Upper lobe of left lung (tissue), 4 donors: Measurements from ENCODE around the gene SAMD11.

ENCODE experiments used
- EP300 ChIP-seq, 4 donors: sonication (generic); formaldehyde crosslinking; IDR thresholded peaks; one replicate each; pipeline ENCODE4 v1.5.1; 2017; ENCODE audit warnings: antibody characterized with exemption in 4 of 4, control low read depth in 2 of 4
- POLR2A ChIP-seq, 4 donors: fragments of 450-650 bp; IDR thresholded peaks; one replicate each; pipeline ENCODE4 v1.5.1; 2016 to 2017; ENCODE audit warnings: antibody characterized with exemption in 4 of 4, mild to moderate bottlenecking in 2 of 4
- POLR2AphosphoS5 ChIP-seq, 2 donors: sonication (generic); formaldehyde crosslinking; IDR thresholded peaks; one replicate each; pipeline ENCODE4 v1.5.1; 2017; ENCODE audit warnings: antibody characterized with exemption in 2 of 2
- TF ChIP-seq, protein P1 (sequence below), 6 experiments: fragments of 450-650 bp in 4 of 6; fragments of 200-600 bp in 2 of 6; sonication (generic) in 2 of 6; IDR thresholded peaks; one replicate each; pipeline ENCODE4 v1.5.1; 2016 to 2019; ENCODE audit warnings: antibody characterized with exemption in 6 of 6

- TF ChIP-seq POLR2A (IDR thresholded peaks at IDR 0.05) (no peak), EP300 (IDR thresholded peaks at IDR 0.05) (no peak), POLR2AphosphoS5 (IDR thresholded peaks at IDR 0.05) (no peak)
- TF ChIP-seq, protein P1, sequence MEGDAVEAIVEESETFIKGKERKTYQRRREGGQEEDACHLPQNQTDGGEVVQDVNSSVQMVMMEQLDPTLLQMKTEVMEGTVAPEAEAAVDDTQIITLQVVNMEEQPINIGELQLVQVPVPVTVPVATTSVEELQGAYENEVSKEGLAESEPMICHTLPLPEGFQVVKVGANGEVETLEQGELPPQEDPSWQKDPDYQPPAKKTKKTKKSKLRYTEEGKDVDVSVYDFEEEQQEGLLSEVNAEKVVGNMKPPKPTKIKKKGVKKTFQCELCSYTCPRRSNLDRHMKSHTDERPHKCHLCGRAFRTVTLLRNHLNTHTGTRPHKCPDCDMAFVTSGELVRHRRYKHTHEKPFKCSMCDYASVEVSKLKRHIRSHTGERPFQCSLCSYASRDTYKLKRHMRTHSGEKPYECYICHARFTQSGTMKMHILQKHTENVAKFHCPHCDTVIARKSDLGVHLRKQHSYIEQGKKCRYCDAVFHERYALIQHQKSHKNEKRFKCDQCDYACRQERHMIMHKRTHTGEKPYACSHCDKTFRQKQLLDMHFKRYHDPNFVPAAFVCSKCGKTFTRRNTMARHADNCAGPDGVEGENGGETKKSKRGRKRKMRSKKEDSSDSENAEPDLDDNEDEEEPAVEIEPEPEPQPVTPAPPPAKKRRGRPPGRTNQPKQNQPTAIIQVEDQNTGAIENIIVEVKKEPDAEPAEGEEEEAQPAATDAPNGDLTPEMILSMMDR (IDR thresholded peaks at IDR 0.05): no peak
Measured at GRCh38 chr1:934991-935750, 11.4 kb downstream of the SAMD11 start.
